Kidney (tissue), 14 donors: ENCODE data around the gene TSPYL1. TPM values are rescaled to one million over a fixed set of nuclear protein-coding genes. Genes with fewer than 3 reads are reported as not detected.

Experiments
- DNase-seq, 5 donors: peaks; one replicate each; pipeline ENCODE4 v3.0.0-alpha.2; 2013 to 2020
- FAIRE-seq: peaks from 2 replicates; lab custom pipeline; 2012; peaks lifted over from hg19 to GRCh38; lab: Jason Lieb, UNC
- H3K27ac ChIP-seq, 2 donors: one replicate each; pipeline ENCODE4 v1.7.0; 2013; ENCODE audit warnings: low read depth in 2 of 2, low read length in 2 of 2, inconsistent platforms in 1 of 2
- H3K27me3 ChIP-seq: one replicate; pipeline ENCODE4 v1.7.1; 2013; ENCODE audit warnings: low read length, inconsistent platforms; ENCODE audit not compliant: control insufficient read depth, insufficient read depth
- H3K36me3 ChIP-seq, 3 donors: one replicate each; pipeline versions ENCODE4 v1.7.0 to v1.7.1; 2013; ENCODE audit warnings: low read length in 3 of 3, control low read depth in 1 of 3, inconsistent platforms in 1 of 3; ENCODE audit not compliant: insufficient read depth in 3 of 3, control insufficient read depth in 2 of 3
- H3K4me1 ChIP-seq, 3 donors: one replicate each; pipeline versions ENCODE4 v1.7.0 to v1.7.1; 2013; ENCODE audit warnings: low read length in 3 of 3, inconsistent platforms in 1 of 3, low read depth in 1 of 3; ENCODE audit not compliant: control insufficient read depth in 2 of 3, insufficient read depth in 2 of 3
- H3K4me3 ChIP-seq, 3 donors: one replicate each; pipeline versions ENCODE4 v1.7.0 to v1.8.1; 2013; ENCODE audit warnings: low read length in 3 of 3, control low read depth in 1 of 3, inconsistent platforms in 1 of 3
- H3K9ac ChIP-seq, 3 donors: one replicate each; pipeline versions ENCODE4 v1.7.0 to v1.7.1; 2013; ENCODE audit warnings: low read length in 3 of 3, control low read depth in 1 of 3, inconsistent platforms in 1 of 3
- H3K9me3 ChIP-seq, 3 donors: one replicate each; pipeline versions ENCODE4 v1.7.0 to v1.7.1; 2013; ENCODE audit warnings: low read length in 3 of 3, control low read depth in 1 of 3, inconsistent platforms in 1 of 3; ENCODE audit not compliant: control insufficient read depth in 2 of 3, insufficient read depth in 1 of 3
- CTCF ChIP-seq: IDR thresholded peaks from 3 replicates; pipeline ENCODE4 v1.5.1; 2012; ENCODE audit warnings: mild to moderate bottlenecking, moderate library complexity, borderline replicate concordance; ENCODE audit not compliant: insufficient read depth; ENCODE audit errors: extremely low read depth
- intact Hi-C: fragments of 100-400 bp; cut with DNase I; formaldehyde crosslinking; loops from one replicate; pipeline ENCODE4 v1.11.1; 2022
- polyA plus RNA-seq: library from polyadenylated mRNA; stranded (reverse); fragments of 350-450 nt; fragmentation: Illumina TruSeq; extraction: RNeasy Lipid Tissue Mini Kit (QIAGEN cat#74804); gene quantifications from one replicate; pipeline ENCODE4 v1.2.3, GENCODE V29; 2014; ENCODE audit warnings: low read depth, low replicate concordance; ENCODE audit not compliant: insufficient read depth
- total RNA-seq: library from RNA; stranded (reverse); fragmentation: NEBNext Ultra II Directional; extraction: Animal tissue kit (Norgen Biotek cat#: 25700); gene quantifications from one replicate; pipeline ENCODE4 v1.2.1, GENCODE V29; 2021
- donor health status: control.
- donor health status: control.
- donor health status: control.
- donor health status: control.
- donor health status: control.
- donor health status: DM: yes; HTN: yes; CAD: no.
- donor health status: Normal renal cell carcinoma (clear cell type).

TSPYL1 gene
- total and polyA plus RNA-seq, 2 donors from 2014 or later, result 68.7 to 112 TPM

DNA sequence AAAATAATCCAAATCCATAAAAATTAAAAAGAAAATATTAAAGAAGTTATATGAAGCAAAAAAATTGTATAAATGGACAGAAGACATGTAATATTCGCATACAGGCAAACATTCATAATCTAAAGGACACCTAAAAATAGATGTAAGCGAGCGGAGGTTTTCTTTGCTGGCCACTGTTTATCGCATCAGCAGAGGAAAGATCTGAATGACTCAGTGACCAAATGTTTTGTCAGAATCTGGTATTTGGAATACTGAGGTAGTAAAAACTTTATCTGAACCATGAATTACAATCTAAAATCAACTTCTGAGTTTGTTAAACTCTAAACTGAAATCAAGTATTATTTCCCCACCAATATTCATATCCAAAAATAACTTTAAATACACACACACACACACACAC, 33.6 kb downstream of the TSPYL1 start:
- no peak overlapping the region for H3K27ac ChIP-seq
- H3K36me3 ChIP-seq, result peaks cover 0 to 8% (median 0%) of the 10 kb centered on the region in 3 donors
- no peak for TF ChIP-seq CTCF
- H3K4me1 ChIP-seq, result peaks cover 0 to 20% (median 16%) of the 10 kb centered on the region in 3 donors
- intact Hi-C loops, result no loop called here
- FAIRE-seq (no peak), DNase-seq (no peak)
- no peaks in the 10 kb centered on the region for H3K27me3 ChIP-seq
- H3K9me3 ChIP-seq, result no peaks in the 10 kb centered on the region
- H3K9ac ChIP-seq, result no peak overlapping the region
- no peak overlapping the region for H3K4me3 ChIP-seq

GRCh38 chr6:116244284-116244683, 35.4 kb downstream of the TSPYL1 start:
- DNase-seq, result no peak
- intact Hi-C loops, result no loop called here
- no peak overlapping the region for H3K4me3 ChIP-seq
- H3K4me1 ChIP-seq, result peaks cover 0 to 15% (median 6%) of the 10 kb centered on the region in 3 donors
- H3K36me3 ChIP-seq, result peaks cover 0 to 8% (median 0%) of the 10 kb centered on the region in 3 donors
- FAIRE-seq, result no peak
- TF ChIP-seq CTCF, result no peak
- no peak overlapping the region for H3K9ac ChIP-seq
- H3K27me3 ChIP-seq, result no peaks in the 10 kb centered on the region
- no peaks in the 10 kb centered on the region for H3K9me3 ChIP-seq
- no peak overlapping the region for H3K27ac ChIP-seq

GRCh38 chr6:116239856-116240255, 39.9 kb downstream of the TSPYL1 start:
- Histone ChIP-seq H3K27ac (no peak overlapping the region), H3K4me1 (no peaks in the 10 kb centered on the region), H3K9ac (no peak overlapping the region), H3K9me3 (no peaks in the 10 kb centered on the region), H3K4me3 (no peak overlapping the region), H3K36me3 (peaks cover 0 to 8% (median 7%) of the 10 kb centered on the region in 3 donors), H3K27me3 (no peaks in the 10 kb centered on the region)
- no peak for TF ChIP-seq CTCF
- intact Hi-C loops, result no loop called here
- DNase-seq (no peak), FAIRE-seq (no peak)

- no peaks in the 10 kb centered on the region for H3K9me3 ChIP-seq
- H3K9ac ChIP-seq, result no peak overlapping the region
- no peak for TF ChIP-seq CTCF
- no peak overlapping the region for H3K4me3 ChIP-seq
- no peak overlapping the region for H3K27ac ChIP-seq
- intact Hi-C loops, result no loop called here
- H3K27me3 ChIP-seq, result no peaks in the 10 kb centered on the region
- no peaks in the 10 kb centered on the region for H3K4me1 ChIP-seq
- no peak for DNase-seq
- no peak for FAIRE-seq
- peaks cover 0 to 7% (median 4%) of the 10 kb centered on the region in 3 donors for H3K36me3 ChIP-seq
These were observed 40.5 kb downstream of the TSPYL1 start for GRCh38 chr6:116239256-116239655.
